Cardiac muscle cell (in vitro differentiated cells and primary cell): Measurements from ENCODE around the gene NLN. TPM values are rescaled to one million over a fixed set of nuclear protein-coding genes. Genes with fewer than 3 reads are reported as not detected.

ENCODE experiments used
- DNase-seq, 2 donors: peaks; one replicate each; pipeline versions ENCODE4 v3.0.0 to v3.0.0-alpha.2; 2010 to 2017; ENCODE audit warnings: low read depth in 1 of 2, low spot score in 1 of 2
- H3K27ac ChIP-seq: fragments of 200-600 bp; sonication (generic); 2 replicates; pipeline ENCODE4 v1.5.1; 2016
- H3K27me3 ChIP-seq: fragments of 200-600 bp; sonication (generic); 2 replicates; pipeline ENCODE4 v1.6.0; 2016; ENCODE audit warnings: control low read depth
- H3K36me3 ChIP-seq: fragments of 200-600 bp; sonication (generic); 2 replicates; pipeline ENCODE4 v1.5.1; 2016; ENCODE audit warnings: control low read depth
- H3K4me1 ChIP-seq: fragments of 200-600 bp; sonication (generic); 2 replicates; pipeline ENCODE4 v1.8.1; 2017; ENCODE audit warnings: low read depth, mild to moderate bottlenecking, mixed run types
- H3K4me3 ChIP-seq: fragments of 200-600 bp; sonication (generic); 2 replicates; pipeline ENCODE4 v1.5.1; 2016; ENCODE audit warnings: mild to moderate bottlenecking
- H3K9me3 ChIP-seq: fragments of 200-600 bp; sonication (generic); 2 replicates; pipeline ENCODE4 v1.5.1; 2017; ENCODE audit warnings: low read depth, mild to moderate bottlenecking, control low read depth
- polyA plus RNA-seq: library from polyadenylated mRNA; unstranded; fragments of >200 nt; fragmentation: Nextera tagmentation; extraction: Ambion mirVana; gene quantifications from 2 replicates; pipeline ENCODE4 v1.2.1, GENCODE V29; 2016
- total RNA-seq: library from RNA; depleted of rRNA; stranded (reverse); fragments of >200 nt; gene quantifications from 2 replicates; pipeline ENCODE4 v1.2.3, GENCODE V29; 2016
- TF ChIP-seq, protein P1 (sequence below): IDR thresholded peaks from 2 replicates; pipeline ENCODE4 v1.5.1; 2012; ENCODE audit warnings: low read depth, mild to moderate bottlenecking, low read length

Gene NLN
- total and polyA plus RNA-seq, 2 experiments from 2014 or later, result 14.7 to 19.2 TPM

DNA sequence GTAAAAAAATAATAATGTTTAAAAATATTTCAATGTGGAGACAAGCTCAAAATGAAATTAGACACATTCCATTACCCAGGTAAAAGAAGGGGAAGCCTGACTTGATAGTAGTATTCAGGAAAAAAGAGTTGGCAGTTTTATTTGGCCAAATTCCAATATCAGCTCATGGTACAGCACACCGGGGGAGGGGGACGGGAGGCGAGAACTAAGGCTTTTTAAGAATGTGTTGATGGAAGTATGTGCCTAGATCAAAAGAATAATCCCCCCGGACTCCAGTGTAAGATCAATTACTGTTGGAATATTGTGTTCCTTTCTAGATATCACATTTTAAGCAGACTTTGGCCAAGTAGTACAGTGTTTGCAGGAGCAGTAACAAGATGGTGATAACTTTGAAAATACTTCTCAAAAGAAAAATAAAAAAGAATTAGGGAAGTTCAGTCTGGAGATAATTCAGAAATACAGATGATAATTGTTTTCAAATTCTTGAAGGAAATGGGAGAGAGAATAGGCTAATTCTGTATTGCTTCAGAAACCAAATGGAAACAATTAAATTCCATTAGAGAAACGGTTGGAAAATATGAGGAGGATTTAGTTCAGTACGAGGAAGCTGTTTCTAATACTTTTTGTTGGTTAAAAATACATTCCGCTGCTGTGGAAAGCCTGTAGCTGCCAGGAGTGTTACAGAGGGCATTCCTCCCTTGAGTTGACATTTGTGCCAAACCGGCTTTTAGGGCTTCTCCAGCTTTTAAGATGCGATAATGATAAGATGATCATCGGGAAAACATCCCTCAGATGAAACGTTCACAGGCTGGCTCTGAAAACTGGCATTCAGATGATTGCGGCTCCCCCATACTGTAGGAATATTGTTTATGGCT is 106.3 kb downstream of the NLN start:
- Histone ChIP-seq H3K27me3 (no peaks in the 10 kb centered on the region), H3K4me3 (no peak overlapping the region), H3K27ac (no peak overlapping the region), H3K9me3 (no peaks in the 10 kb centered on the region), H3K36me3 (no peaks in the 10 kb centered on the region), H3K4me1 (peaks cover 2% of the 10 kb centered on the region)
- DNase-seq, result no peak
- TF ChIP-seq, protein P1, sequence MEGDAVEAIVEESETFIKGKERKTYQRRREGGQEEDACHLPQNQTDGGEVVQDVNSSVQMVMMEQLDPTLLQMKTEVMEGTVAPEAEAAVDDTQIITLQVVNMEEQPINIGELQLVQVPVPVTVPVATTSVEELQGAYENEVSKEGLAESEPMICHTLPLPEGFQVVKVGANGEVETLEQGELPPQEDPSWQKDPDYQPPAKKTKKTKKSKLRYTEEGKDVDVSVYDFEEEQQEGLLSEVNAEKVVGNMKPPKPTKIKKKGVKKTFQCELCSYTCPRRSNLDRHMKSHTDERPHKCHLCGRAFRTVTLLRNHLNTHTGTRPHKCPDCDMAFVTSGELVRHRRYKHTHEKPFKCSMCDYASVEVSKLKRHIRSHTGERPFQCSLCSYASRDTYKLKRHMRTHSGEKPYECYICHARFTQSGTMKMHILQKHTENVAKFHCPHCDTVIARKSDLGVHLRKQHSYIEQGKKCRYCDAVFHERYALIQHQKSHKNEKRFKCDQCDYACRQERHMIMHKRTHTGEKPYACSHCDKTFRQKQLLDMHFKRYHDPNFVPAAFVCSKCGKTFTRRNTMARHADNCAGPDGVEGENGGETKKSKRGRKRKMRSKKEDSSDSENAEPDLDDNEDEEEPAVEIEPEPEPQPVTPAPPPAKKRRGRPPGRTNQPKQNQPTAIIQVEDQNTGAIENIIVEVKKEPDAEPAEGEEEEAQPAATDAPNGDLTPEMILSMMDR, result no peak

DNA sequence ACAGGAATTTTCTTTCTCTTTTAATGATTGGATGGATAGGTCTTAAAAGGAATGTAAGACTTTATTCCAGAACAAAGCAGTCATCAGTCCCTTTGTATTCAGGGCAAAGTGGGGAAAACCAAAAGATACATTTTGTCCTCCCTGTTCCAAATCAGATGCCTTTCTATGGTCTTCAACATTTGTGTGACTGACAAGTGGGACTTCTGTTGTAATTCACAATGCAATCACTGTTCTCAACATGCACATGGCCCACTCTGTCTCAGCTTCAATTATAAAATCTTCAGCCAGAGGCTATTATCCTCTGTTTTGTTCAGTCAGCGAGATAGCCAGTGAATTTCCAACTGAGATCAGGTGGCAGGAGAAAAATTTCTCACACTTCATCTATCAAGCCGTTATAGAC is 108.9 kb downstream of the NLN start:
- Histone ChIP-seq H3K4me3 (no peak overlapping the region), H3K27me3 (no peaks in the 10 kb centered on the region), H3K36me3 (no peaks in the 10 kb centered on the region), H3K9me3 (no peaks in the 10 kb centered on the region), H3K4me1 (peaks cover 2% of the 10 kb centered on the region), H3K27ac (no peak overlapping the region)
- no peak for DNase-seq
- TF ChIP-seq, protein P1, result no peak

DNA sequence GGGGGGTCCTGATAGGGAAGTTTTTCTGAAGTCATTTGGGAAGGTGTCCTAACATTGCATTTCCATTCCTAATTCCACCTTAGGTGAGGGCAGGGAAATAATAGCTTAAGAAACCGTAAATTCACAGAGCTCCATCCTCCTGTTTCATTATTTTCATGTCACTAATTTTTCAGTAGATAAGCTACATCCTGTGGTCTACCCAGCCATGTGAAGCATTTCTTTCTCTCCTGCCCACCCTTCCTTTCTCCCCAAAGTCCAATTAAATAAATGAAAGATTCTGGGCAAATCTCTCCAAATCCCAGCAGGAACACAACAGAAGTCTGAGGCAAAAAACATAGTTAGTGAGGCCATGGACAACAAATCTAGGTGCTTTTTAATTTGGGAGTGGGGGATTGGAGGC is 109.3 kb downstream of the NLN start:
- Histone ChIP-seq H3K36me3 (no peaks in the 10 kb centered on the region), H3K27ac (no peak overlapping the region), H3K4me3 (no peak overlapping the region), H3K4me1 (peaks cover 2% of the 10 kb centered on the region), H3K9me3 (no peaks in the 10 kb centered on the region), H3K27me3 (no peaks in the 10 kb centered on the region)
- no peak for DNase-seq
- TF ChIP-seq, protein P1, result no peak

DNA sequence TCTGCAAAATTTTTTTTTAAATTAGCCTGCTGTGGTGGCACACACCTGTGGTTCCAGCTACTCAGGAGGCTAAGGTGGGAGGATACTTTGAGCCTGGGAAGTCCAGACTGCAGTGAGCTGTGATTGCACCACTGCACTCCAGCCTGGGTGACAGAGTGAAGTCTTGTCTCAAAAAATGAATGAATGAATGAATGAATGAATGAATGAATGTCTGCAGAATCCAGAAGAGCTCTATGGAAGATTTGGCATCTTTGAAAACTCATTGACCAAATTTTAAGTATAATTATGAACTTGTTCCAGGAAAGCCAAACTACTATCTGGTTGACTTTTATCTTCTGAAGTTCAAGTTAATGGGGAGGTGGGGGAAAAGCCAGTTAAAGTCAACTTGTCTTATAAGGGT is 110.1 kb downstream of the NLN start:
- H3K27me3 ChIP-seq, result no peaks in the 10 kb centered on the region
- DNase-seq, result no peak
- H3K4me3 ChIP-seq, result no peak overlapping the region
- H3K9me3 ChIP-seq, result no peaks in the 10 kb centered on the region
- H3K36me3 ChIP-seq, result no peaks in the 10 kb centered on the region
- no peak overlapping the region for H3K27ac ChIP-seq
- TF ChIP-seq, protein P1, result no peak
- H3K4me1 ChIP-seq, result peaks cover 2% of the 10 kb centered on the region

DNA sequence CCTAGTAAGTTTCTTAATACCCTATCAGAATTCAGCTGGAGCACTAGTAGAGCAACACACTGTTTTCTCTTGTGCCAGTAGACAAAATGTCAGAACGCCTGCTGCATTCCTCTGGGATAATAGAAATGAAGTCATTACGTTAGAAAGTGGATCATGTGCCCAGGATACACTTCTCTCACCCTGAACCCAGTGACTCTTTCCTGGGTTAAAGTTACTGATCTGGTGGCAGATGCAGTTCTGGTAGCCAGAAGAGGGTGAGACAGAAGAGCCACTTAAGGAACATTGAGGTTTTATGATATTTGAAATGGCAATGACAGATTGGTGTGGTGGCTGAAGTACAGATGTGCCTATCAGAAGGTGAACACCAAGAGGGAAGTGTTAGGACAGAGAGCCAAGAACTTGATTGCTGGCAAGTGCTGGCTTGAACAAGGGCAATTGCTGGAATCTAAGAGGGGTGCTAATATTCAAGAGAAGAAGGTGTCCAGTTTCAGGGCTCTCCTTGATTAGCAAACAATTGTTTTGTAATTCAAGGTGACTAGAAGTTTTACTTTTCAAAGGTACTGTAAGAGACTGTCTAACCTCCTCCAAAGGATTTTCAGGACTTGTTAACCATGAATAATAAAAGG is 110.7 kb downstream of the NLN start:
- DNase-seq, result no peak
- no peaks in the 10 kb centered on the region for H3K36me3 ChIP-seq
- no peak overlapping the region for H3K27ac ChIP-seq

More for the DNA sequence above, 110.7 kb downstream of the NLN start:
- TF ChIP-seq, protein P1, result no peak
- no peaks in the 10 kb centered on the region for H3K9me3 ChIP-seq
- H3K4me1 ChIP-seq, result peaks cover 2% of the 10 kb centered on the region
- no peak overlapping the region for H3K4me3 ChIP-seq
- H3K27me3 ChIP-seq, result no peaks in the 10 kb centered on the region
